Mammary epithelial cell (primary cell): ENCODE measurements around the gene CTDSPL.

Experiments
- EZH2 ChIP-seq: IDR thresholded peaks from 2 replicates; pipeline ENCODE4 v1.6.1; 2012; ENCODE audit warnings: low read length, inconsistent platforms, borderline replicate concordance
- TF ChIP-seq, protein P1 (sequence below), 2 donors: IDR thresholded peaks in 1 of 2; conservative IDR thresholded peaks in 1 of 2; 2 replicates each; pipeline ENCODE4 v1.5.1; 2011 to 2012; ENCODE audit warnings: inconsistent platforms in 2 of 2, low read length in 2 of 2, mild to moderate bottlenecking in 2 of 2, control low read depth in 1 of 2, low read depth in 1 of 2; ENCODE audit not compliant: insufficient read depth in 1 of 2; ENCODE audit errors: extremely low read depth in 1 of 2

DNA sequence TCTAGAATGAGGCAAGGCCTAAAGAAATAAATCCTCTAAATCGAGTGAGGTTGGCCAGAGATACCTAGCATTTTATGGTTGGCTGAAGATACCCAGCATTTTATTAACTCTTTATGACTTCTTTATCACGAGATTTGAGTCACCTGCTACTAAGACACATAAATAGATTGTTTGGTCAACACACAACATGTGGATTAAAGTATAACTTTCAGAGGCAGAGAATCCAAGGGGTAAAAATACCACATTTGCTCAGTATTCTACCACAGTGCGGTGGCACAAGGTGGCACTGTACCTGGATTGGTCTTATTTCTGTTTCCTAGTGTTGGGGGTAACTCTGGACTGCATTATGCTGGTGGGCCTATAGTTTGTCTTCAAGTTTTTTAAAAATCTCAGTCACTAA, 102.0 kb downstream of the CTDSPL start:
- TF ChIP-seq, protein P1, sequence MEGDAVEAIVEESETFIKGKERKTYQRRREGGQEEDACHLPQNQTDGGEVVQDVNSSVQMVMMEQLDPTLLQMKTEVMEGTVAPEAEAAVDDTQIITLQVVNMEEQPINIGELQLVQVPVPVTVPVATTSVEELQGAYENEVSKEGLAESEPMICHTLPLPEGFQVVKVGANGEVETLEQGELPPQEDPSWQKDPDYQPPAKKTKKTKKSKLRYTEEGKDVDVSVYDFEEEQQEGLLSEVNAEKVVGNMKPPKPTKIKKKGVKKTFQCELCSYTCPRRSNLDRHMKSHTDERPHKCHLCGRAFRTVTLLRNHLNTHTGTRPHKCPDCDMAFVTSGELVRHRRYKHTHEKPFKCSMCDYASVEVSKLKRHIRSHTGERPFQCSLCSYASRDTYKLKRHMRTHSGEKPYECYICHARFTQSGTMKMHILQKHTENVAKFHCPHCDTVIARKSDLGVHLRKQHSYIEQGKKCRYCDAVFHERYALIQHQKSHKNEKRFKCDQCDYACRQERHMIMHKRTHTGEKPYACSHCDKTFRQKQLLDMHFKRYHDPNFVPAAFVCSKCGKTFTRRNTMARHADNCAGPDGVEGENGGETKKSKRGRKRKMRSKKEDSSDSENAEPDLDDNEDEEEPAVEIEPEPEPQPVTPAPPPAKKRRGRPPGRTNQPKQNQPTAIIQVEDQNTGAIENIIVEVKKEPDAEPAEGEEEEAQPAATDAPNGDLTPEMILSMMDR (conservative IDR thresholded peaks at IDR 0.05 in 1 of 2, IDR thresholded peaks at IDR 0.05 in 1 of 2; ENCODE audit: extremely low read depth in 1 of 2, insufficient read depth in 1 of 2, low read depth in 1 of 2, low read length in 2 of 2) = no peak
- TF ChIP-seq EZH2 = no peak
